ENCODE measurements around the gene GPR107.

GPR107 gene

DNA sequence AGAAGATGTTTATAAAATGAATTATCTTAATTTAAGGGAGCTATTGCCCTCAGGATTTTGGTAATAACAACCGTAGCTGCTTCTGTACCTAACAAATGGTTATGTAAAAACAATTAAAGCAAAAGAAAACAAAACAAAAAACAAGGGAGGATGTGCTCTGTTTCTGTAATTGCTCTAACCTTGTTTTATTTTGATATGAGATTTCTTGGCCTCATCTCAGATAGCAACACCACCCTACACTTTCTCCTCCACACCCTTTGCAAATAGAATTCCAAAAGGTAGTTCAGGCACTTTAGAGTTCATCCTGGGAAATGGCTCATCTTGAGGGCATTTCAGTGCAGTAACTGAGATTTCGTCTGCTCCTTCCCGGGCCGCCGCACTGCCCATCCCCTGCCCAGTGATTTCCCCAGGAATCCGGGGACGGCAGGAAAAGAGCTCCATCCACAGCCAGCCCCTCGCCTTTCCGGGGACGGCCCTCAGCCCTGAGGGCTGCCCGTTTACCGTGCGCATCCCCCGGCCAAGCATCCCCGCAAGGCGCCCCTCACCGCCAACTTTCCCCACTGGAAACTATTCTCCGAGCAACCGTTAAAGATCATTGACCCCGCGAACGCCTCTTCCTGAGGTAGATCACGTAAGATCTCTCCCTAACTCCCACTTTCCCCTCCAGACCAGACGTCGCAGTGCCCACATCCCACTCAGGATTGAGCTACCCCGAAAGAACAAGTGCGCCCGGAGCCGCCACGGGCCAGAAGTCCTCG, 11.9 kb upstream of the GPR107 start:
- peak overlapping the region; percentile 80 for H3K4me3 ChIP-seq (ENCODE audit: low read length)
- DNase-seq (ENCODE audit: low read depth): peak; percentile 20
- TF ChIP-seq, protein P1, sequence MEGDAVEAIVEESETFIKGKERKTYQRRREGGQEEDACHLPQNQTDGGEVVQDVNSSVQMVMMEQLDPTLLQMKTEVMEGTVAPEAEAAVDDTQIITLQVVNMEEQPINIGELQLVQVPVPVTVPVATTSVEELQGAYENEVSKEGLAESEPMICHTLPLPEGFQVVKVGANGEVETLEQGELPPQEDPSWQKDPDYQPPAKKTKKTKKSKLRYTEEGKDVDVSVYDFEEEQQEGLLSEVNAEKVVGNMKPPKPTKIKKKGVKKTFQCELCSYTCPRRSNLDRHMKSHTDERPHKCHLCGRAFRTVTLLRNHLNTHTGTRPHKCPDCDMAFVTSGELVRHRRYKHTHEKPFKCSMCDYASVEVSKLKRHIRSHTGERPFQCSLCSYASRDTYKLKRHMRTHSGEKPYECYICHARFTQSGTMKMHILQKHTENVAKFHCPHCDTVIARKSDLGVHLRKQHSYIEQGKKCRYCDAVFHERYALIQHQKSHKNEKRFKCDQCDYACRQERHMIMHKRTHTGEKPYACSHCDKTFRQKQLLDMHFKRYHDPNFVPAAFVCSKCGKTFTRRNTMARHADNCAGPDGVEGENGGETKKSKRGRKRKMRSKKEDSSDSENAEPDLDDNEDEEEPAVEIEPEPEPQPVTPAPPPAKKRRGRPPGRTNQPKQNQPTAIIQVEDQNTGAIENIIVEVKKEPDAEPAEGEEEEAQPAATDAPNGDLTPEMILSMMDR (IDR thresholded peaks at IDR 0.05; ENCODE audit: insufficient read depth, low read depth, low read length, missing control alignments): no peak

DNA sequence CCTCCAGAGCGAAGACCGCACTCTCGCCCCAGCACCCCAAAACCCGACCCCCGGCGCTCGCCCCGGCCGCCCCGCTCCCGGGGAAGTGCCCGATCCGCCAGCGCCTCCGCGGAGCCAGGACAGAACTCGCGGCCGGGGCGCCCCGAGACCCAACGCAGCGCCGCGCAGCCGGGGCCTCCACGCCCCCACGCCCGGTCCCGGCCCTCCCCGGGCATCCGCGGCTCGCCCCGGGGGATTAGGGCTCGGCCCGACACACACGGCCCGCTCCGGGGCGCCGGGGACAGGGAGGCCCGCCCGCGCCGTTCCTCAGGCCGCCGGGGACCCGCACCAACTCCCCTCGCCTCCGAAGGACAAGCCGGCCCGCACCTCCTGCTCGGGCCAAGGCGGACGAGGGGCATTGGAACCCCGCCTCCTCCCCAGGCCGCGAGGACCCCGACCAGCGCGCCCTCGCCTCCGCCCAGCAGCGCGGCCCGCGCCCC, 11.3 kb upstream of the GPR107 start:
- DNase-seq (ENCODE audit: low read depth): peak; percentile 12
- H3K4me3 ChIP-seq (ENCODE audit: low read length): peak overlapping the region; percentile 80
- TF ChIP-seq, protein P1 (IDR thresholded peaks at IDR 0.05; ENCODE audit: insufficient read depth, low read depth, low read length, missing control alignments): no peak

DNA sequence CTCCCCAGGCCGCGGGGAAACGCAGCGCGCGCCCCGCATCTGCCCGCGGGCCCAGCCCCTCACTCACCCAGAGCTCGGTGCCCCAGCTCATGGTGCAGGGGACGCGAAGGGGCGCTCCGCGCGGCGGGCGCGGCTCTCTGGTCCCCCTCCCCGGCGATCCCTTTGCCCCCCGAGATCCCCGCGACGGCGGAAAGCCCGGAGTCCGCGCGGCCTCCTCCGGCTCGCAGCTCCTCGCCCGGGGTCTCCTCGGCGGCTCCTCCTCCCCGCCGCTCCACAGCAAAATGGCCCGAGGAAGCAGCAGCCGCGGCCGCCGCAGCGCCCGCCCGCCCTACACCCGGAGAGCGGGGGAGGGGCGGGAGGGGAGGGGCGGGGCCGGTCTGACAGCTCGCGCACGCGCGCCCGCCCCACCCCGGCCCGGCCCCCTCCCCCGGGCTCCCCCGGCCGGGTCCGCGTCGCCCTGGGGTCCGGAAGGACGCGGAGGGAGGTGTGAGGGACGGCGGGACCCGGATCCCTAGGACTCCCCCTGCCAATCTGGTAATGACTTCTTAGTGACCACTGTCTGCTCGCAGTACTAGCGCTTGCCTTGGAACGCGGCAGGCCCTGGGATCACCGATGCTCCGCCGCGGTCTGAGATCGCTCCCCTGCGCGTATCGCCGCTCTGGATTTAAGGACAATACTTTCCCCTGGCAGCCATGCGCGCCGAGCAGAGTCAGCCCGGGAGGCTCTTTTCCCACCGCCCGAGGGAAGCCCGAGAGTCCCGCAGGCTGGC, 10.6 kb upstream of the GPR107 start, which contains the start of gene FNBP1:
Gene FNBP1, minus strand, starts transcription at position 305 of the 769 bp plus-strand sequence. Its CDS starts 214 bp downstream, at position 91.
- DNase-seq (ENCODE audit: low read depth): peak; percentile 72
- TF ChIP-seq, protein P1 (IDR thresholded peaks at IDR 0.05; ENCODE audit: insufficient read depth, low read depth, low read length, missing control alignments): peak; percentile 10
- H3K4me3 ChIP-seq (ENCODE audit: low read length): peak within 1 kb of the TSS; percentile 80

DNA sequence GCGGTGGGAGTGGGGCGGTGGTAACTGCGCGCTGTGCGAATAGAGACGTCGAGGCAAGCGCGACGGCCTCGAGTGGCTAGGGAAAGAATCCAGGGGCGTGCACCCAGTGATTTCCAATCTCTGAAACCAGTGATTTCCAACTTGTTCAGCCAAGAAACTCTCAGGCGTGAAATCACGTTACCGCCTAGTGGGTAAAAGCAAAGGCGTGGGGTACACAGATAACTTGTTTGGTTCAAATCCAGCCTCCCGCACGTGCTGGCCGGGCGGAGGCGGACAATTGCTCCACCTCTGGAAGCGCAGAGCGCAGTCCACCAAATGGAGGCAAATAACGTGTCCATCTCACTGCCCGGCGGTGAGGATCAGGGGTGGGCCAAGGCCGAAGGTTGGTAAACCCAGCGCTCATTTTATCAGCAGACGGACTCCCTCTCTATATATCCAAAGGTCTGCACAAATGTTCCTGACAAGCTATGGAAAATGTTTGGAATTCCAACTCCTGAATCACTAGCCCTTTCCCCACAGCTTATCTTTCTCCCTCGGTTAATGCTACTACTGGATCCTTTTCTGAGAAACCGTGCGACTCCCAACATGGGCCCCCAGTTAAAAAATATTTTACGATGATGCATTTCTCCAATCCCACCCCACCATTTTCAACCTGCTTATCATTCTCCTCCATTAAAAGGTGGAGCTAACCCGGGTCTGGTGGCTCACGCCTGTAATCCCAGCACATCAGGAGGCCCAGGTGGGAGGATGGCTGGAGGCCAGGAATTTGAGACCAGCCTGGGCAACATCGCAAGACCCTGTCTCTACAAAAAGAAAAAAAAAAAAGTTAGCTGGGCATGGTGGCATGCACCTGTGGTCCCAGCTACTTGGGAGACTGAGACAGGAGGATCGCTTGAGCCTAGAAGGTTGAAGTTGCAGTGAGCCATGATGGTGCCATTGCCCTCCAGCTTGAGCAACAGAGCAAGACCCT, 9.8 kb upstream of the GPR107 start:
- H3K4me3 ChIP-seq (ENCODE audit: low read length): peak overlapping the region; percentile 59
- no peak for DNase-seq (ENCODE audit: low read depth)
- TF ChIP-seq, protein P1 (IDR thresholded peaks at IDR 0.05; ENCODE audit: insufficient read depth, low read depth, low read length, missing control alignments): no peak

DNA sequence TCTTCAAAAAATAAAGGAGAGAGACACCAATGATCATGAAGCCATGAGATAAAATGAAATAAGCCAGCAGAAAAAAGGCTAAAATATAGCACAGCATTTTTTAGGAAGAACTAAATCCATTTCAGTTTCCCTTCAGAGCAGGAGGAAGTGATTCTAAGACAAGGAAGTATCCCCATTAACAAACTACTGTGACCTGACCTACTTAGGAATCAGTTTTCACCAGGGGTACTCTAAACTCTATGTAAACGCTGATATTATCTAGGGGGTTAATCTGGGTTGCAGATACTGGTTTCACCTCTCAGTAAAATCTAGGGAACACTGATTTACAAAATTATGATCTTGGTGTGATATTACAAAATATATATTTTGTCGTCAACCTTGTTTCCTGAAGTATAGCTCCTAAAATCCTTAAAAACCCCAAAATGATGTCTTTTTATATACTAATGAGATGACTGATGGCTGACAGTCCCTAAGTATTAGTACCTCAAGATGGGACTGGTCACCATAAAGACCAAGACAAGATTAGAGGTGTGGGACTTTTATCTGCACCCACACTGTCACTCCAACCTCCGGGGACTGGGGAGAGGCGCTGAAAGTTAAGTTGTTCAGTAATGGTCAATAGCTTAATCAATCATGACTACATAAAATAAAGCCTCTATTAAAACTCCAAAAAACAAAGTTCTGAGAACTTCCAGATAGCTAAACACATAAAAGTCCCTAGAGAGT, 7.8 kb upstream of the GPR107 start:
- TF ChIP-seq, protein P1 (IDR thresholded peaks at IDR 0.05; ENCODE audit: insufficient read depth, low read depth, low read length, missing control alignments): no peak
- DNase-seq (ENCODE audit: low read depth): no peak
- H3K4me3 ChIP-seq (ENCODE audit: low read length): no peak overlapping the region
